Activated CD8-positive, alpha-beta memory T cell treated with anti-CD3 and anti-CD28 coated beads, Interleukin-2, amount 50 U/mL, for 1 hour (primary cell): Measurements from ENCODE around the gene SIX1.

Experiments
- DNase-seq: peaks from one replicate; pipeline ENCODE4 v3.0.0-alpha.2; 2020; ENCODE audit errors: extremely low read depth

SIX1 gene

DNA sequence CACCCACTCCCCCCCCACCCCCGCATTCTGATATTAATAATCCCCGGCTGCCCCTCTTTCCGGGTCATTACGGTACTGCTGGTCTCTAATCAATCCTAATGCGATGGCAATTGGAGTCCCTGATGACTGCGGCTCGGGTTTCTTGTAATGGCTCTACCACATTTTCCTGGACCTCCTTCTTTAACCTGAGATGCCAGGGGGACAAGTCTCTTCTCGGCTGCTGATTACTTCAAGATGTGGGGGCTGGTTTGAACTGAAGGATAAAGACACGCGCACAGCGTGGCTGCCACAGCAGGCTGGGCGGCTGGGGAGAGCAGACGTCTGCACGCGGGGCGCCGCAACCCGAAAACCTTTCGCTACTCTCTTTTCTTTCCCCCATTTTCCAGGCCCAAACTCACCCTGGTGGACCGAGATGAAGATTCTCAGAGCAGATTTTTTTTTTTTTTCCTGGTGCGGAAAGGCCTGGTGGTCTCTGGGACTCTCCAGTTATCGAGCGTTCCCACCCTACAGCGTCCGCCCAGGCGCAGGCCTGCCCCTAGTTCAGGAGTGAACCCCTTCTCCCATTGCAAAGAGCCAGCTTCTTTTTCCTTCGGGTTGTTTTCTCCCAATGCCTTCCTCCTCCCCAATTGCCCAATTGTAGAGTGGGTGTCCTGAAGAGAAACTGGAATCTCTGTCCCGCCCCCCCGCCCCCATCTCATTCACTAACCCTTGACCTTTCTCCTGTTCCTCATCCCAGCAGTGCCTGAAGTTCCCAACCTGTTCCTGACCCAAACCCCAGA lies 6.0 kb upstream of the SIX1 start:
- DNase-seq: no peak

DNA sequence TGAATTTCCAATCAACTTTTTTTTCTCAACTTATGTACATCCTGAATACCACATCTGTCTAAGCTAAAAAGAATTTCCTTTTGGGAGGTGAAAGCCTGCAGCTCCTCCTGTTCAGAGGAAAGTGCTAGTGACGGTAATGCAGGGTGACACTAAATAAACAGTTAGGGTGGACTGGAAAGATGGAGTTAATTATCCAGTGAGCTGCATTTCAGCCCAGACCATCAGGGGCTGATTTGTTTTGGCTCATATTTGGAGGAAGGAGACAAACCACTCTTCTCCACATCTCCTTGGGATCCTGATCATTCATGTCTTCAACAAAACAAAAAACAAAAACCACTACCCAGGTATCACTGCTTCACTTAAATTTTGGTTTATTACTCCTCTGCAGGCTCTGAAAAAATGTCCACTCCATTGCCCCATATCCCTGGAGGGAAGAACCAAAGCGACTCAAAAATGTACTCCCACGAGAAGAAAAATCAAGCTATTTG lies 5.1 kb upstream of the SIX1 start:
- no peak for DNase-seq

DNA sequence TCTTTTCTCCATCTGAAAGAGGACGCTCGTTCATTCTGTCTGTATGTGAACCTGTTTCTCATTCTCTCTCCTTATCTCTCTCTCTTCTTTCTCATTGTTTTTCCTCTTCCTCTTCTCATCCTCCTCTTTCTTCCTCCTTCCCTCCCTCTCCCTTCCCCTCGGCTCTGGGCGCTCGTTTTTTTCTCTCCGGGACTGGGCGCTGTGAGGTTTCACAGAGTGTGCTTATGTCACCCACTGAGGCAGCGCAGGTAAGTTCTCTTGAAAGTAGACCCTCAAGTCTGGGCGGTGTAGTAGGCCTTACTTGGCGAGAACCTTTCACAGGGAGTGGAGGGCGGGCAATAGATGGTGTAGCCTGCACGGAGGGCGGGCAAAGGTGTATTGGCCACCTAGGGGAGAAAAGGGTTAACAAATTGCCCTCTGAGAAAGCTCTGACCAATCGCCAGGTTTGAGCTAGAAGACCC lies 4.5 kb upstream of the SIX1 start:
- DNase-seq: no peak

DNA sequence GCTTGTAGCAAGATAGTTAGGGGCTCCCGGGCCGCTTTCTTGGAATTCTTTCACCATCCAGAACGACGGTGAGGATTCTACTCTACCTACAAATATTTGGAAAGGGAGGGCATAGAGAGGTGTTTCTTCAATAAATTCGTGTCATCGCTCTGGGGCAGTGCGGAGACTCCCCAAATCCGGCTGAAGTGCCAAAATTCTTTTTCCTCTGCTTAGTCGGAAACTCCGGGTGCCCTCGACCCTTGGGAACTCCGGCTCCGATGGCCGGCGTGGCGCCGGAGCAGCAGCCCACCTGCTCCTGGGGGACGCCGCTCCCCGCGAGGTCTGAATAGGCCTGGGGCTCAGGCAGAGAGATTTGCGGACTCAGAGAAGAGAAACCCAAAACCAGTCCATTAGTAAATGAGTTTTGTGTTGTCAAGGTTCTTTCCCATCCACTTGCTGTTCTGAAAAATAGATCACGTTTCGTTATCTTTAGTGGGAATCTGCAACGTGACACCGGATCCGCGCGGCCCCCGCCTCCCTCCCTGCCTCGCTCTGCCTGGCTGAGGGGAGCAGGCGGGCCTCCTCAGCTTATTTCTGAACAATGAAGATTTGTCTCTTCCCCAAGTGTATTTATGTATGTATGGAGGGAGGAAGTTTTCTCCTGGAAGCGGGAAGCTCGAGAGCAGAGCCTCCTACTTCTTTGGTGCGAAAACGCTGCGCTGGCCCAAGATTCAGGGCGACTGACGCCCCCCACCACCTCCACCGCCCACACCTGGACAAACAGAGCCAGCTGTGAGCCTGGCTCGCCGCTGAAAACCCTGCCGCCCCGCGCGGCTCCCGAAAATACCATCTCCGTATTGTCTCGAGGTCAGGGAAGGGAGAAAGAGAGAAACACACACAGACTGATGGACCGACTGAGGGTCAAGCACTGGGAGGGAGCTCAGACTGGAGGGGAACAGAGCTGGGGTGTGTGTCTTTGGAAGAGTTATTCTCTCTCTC lies 3.7 kb upstream of the SIX1 start:
- no peak for DNase-seq

DNA sequence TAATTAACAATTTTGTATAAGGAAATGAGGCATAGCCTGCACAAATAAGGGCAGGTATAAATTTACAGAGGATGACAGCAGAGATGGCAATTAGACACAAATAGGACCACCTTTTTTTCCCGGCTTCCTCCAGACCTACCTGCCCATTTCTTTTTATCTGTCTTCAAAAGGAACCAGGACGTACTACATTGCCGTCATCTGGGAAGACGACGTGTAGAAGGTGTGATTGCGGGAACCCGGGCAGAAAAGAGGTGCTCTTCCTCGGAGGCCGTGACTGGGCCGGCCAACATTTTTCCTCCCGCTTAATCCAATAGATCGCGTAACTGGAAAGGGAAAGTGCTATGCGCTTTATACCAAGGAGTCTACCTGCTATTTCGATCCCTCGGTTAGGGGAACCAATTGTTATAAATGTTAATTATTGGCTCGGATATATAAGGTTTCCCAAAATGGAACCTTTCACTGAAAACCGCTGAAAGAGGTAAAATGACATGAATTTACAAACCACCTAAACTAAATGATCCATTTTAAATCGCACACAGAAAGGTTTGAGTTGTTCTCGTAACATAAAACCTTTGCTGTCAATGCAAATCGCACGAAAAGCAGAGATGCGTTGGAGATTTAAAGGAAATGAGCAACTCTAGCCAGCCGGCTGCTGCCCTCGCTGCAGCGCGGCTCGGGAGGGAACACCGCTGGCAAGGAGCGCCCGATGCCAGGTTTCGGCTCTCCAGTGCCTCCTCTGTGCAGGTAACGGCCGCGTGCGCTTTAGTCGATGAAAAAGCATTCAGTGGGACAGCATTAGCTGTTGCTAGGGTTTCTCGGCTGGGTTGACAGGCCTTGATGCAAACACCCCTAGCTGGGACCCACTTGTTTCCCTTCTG lies 2.8 kb upstream of the SIX1 start:
- no peak for DNase-seq

DNA sequence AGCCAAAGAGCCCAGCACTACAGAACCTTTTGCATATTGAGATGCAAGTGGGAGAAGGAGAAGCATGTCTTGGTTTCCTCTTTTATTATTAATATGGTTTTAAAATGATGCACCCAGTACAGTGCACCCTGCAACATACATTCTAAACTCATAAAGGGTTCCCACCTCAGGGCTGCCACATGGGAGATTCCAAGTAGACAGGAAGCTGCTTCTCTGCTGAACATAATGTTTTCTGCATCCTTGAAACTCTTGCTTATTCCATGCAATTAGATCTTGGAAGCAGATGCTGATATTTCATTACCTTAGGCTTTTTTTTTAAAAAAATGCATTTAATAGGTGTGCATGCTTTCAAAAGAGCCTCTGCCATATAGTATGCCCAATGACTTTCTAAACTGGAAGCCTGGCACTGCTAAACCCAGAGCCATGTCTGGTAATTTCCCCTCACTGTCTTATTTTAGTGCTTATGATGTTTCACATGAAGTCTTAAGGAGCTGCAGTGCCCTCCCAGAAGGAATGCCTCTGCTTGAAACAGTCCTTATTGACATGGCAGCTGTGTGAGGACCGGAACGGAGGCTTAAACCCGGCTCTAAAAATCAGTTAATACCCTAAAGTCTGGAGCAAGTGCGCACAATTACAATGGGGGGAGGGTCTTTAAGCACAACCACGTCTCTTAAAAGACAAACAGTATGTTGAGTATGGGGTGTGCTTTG lies 2.0 kb upstream of the SIX1 start:
- DNase-seq: no peak

DNA sequence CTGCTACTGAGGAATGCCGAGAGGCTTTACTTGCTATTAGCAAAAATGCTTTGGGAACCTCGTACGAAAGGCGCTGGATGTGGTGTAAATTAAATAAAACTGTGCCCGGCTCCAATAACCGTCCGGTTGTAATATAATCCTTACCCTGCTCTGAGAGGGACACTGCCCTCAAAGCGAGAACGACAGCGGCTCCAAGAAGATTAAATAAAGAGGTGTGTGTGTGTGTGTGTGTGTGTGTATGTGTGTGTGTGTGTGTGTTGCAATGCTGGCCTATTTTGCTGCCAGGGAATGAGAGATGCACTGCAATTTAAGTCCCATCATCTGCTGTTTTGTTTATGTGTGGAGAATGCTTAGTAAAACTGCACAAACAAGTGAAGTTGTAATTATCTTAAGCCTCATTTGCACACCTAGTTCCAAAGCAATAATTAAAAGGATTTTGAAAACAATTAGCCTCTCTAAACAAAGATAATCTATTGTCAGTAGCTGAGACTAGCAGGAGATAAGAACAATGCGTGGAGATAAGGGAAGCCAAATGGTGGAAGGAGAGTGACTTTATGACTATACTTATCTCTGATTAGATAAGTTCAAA lies 1.2 kb upstream of the SIX1 start:
- DNase-seq: no peak

DNA sequence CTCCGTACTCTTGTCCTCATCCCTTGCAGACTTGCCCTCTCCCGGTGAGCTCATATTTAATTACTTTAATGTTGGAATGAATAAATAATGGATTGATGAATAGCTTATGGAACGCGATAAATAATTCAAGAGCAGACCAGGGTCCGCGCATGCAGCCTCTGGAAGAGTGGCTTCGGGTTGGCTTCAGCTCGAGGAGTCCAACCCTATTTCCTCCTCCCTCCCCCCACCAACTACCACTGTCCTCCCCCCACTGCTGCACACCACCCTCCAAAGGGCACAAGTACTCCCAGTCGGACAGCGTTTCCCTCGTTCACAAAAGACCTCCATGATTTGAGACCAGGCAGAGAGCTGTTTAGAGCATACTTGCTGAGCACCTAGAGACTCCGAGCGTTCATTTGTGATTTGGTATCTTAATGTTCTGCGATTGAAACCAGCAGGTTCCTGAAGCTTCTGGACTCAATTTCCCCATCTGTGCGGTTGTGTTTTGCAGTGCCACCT lies 647 bp upstream of the SIX1 start:
- DNase-seq: no peak

DNA sequence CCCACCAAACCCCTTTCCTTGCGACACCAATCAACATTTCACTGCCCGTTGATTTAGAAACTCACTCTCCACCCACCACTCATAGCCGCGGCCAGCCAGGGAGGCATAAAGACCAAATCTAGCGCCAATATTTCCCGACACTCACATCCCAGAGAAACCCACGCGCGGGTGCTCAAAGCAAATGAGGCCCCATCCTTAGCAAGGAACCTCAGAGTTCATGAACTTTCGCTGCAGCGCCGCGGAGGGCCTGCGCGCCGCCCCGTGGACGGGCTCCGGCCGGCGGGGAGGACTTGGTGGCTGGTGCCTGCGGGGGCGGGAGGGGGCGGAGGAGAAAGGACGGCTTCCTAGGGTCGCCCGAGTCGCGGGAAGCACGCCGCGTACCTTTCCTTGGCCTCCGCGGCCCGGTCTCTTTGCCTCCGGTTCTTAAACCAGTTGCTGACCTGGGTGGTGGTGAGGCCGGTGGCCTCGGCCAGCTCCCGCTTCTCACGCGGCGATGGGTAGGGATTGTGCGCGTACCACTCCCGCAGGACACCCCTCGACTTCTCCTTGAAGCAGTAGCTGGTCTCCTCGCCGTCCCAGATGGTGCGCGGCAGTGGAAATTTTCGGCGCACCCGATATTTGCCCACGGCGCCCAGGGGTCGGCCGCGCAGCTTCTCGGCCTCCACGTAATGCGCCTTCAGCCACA lies 886 bp downstream of the SIX1 start:
- no peak for DNase-seq

DNA sequence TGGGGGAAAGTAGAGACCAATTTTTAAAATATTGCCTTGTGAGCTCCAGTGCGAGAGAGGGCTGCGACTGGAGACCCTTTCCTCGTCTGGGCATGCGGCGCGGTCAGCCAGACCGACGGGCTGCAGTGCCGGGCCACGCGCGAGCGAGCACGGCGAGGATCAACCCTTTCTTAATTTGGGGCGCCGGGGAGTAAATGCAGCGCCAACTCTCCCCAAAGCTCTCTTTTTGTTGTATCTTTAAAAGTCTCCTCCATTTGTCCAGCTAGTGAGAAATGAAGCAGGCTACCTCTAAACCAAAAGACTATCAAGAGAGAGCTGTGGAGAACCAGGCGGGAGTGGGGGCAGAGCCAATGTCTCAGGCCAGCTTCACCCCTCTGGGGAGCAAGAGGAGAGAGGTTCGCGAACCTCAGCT lies 1.4 kb downstream of the SIX1 start:
- no peak for DNase-seq

DNA sequence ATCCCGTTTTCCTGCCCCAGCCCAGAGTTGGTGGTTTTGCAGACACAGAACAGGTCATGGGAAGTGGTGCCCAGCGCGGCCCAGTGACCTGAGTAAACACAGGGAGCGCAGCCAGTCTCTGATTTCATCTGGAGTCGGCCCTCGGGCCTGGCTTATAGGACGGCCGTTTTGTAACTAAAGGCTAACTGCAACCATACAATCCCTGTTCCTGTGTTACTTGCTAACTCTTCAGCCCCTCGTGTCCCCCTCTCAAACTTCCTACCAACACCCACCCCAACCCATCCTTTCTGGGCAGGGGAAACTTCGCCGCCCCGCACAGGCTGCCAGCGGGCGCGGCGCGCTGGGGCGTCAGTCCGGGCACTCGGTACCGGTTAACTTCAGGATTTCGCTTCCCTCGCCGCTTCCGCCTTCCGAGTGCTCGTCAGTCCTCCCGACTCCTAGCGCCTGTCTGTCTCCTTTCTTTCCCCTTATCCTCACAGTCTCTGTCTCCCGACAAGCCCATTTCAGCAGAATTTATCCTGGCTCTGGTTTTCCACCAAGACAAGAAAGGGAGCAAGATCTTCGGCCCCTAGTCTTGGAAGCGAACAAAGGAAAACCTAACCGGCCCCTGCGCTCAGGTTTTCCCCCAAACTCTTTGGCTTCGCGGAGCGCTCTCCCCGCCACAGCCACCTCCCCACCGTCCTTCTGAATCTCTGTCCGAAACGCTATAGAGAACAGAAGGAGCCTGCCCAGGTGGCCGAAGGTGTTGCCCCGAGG lies 2.0 kb downstream of the SIX1 start:
- no peak for DNase-seq

DNA sequence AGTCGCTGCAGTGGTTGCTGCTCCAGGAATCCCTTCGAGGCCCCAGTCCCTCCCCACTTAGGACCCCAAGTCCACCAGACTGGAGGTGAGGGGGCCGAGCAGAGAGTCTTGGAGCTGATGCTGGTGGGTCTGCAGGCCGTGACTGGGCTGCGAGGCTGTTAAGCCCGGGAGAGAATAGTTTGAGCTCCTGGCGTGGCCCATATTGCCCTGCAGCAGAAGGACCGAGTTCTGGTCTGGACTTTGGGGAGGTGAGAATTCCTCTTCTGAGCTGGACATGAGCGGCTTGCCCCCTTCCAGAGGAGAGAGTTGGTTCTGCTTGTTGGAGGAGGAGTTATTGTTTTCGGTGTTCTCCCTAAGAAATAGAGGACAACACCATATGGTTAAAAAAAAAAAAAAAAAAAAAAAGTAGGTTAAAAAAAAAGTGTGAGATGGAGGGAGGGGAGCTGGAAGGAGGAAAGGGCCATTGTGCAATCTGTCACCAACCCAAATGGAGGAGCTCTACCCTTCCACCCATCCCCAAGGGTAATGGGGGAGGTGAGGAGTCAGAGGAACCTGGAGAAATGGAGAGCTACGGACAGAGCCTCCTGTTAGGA lies 3.0 kb downstream of the SIX1 start:
- DNase-seq: no peak

DNA sequence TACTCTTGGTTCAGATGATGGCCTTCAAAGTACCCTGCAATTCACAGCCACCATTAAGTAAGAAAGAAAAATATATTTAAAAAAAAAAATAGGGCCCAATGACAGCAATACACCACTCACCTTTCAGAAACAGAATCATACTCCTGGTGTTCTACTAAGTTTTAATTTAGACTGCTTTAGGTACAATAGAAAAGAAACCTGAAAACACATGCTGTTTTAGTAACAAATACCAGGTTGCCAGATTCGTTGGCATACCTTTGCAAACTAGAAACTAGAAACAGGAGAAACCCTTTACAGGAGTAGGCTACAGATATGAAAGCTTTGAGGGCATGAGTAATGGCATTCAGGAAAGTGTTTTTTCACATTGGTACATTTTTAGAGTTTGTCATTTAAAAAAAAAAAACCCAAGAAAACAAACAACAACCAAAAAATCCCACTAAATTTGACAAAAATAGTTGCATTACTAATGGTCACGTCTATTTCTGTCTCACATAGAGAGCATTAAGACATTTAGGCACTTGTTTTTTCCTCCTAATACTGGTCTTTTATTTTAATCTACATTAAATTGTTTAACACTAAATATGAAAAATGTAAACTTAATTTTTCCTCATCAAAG lies 4.0 kb downstream of the SIX1 start:
- DNase-seq: no peak

DNA sequence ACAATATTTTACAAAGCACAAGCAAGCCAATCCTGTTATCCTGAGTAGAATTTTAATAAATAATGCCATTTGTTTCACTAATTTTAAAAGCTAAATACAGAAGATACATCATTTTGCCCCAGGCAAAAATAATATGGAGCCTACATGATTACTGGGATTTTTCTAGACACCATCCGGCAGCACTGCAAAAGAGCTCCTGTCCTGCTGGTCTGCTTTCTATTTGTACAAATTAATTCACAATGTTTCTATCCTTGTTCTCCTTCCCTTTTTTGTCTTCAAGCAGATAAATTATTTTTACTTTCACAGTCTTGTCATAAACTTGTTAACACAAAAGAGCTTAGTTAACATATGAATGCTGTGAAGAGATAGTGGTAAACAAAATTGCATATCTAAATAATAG lies 4.6 kb downstream of the SIX1 start:
- no peak for DNase-seq

DNA sequence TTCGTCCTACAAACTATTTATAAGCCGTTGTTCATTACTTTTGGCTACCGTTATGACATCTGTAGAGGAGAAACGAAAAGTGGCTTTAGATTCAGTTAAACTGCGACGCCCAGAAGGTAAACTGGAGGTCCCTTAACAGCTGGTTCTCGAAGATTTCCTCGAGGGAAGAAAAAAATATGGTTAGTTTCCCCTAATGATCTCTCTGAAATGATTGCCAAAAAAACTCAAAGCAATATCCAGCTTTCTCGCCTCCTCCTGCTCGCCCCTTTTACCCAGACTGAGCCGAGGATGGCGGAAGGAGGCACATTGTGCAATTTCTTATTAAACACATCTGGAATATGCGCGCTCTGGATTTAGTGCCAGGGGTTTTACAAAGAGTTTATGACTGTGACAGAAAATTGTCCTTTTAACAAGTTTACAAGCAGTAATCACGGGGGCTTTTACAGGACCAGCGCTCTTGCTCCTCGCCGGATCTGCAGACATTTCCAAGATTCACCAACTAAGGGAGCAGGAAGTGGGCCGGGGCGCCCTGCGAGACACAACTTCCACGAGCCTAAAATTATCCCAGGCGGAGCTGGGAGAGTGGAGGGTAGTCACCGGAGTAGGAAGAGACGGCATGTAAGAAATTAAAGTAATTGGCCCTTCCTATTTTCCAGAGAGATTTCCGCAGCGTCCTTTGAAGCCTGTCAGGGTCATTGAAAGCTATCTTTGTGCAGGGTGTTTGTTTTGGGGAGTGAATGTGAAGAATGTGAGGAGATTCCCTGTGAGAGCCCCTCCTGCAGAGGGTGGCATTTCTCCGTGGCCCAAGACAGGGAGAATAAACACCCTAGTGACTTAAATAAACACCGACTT lies 5.6 kb downstream of the SIX1 start:
- no peak for DNase-seq

DNA sequence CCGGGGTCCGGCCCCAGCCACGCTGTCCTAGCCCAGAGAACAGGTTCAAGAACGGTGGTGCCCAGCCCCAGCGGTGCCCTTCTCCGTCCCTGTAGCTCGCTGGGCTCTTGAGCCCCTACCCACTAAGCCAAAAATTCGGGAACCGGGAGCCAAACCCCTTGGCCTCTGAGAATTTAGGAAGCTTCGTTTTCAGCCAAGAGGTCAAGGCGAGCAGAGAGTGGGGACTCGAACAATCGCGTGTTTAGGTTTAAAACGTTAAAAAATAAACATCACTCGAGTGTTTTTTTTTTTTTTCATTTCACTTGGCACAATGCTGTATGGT lies 6.2 kb downstream of the SIX1 start:
- no peak for DNase-seq
